K562 (cell line): Measurements from ENCODE around the gene SLC38A8. TPM values are rescaled to one million over a fixed set of nuclear protein-coding genes. Genes with fewer than 3 reads are reported as not detected.

Experiments
- CHD1 ChIP-seq: fragments of 200-600 bp; sonication (generic); IDR thresholded peaks from one replicate; pipeline ENCODE4 v1.6.1; 2012; ENCODE audit warnings: mild to moderate bottlenecking, moderate library complexity, low read length, inconsistent platforms
- DPF2 ChIP-seq: fragments of 450-650 bp; IDR thresholded peaks from 2 replicates; pipeline ENCODE4 v1.6.1; 2016
- JUND ChIP-seq, 2 experiments: IDR thresholded peaks; 2 replicates in 1 of 2; 3 replicates in 1 of 2; pipeline ENCODE4 v1.6.1; 2011; ENCODE audit warnings: borderline replicate concordance in 2 of 2, low read depth in 2 of 2, low read length in 2 of 2, improper control_type of control experiment in 1 of 2, missing biosample characterization in 1 of 2, missing genetic modification characterization in 1 of 2, missing genetic modification reagents in 1 of 2
- MTA3 ChIP-seq: fragments of 450-650 bp; formaldehyde crosslinking; IDR thresholded peaks from 2 replicates; pipeline ENCODE4 v1.6.1; 2017; ENCODE audit warnings: mild to moderate bottlenecking, borderline replicate concordance
- RBFOX2 ChIP-seq: fragments of 200-400 bp; formaldehyde crosslinking; IDR thresholded peaks from 2 replicates; pipeline ENCODE4 v1.6.1; 2017; ENCODE audit warnings: low read depth, mild to moderate bottlenecking, low read length, moderate library complexity
- SOX6 ChIP-seq: fragments of 450-650 bp; IDR thresholded peaks from 2 replicates; pipeline ENCODE4 v1.6.1; 2014; ENCODE audit warnings: mild to moderate bottlenecking
- polyA plus RNA-seq, 8 experiments: library from polyadenylated mRNA; depleted of rRNA in 4 of 8; stranded (reverse) in 5 of 8; unstranded in 3 of 8; fragments of >200 nt; fragmentation: Nextera tagmentation in 2 of 8; fragmentation: Illumina TruSeq in 1 of 8; extraction: Ambion mirVana in 2 of 8; extraction: Trizol in 1 of 8; gene quantifications; 2 replicates each; pipeline versions ENCODE4 v1.2.1 to v1.2.3, GENCODE V29; 2011 to 2014; ENCODE audit warnings: inconsistent platforms in 1 of 8, missing spikeins in 1 of 8
- total RNA-seq, 7 experiments: library from RNA; depleted of rRNA in 6 of 7; stranded (reverse); fragments of >200 nt in 6 of 7; fragmentation: Illumina TruSeq in 2 of 7; extraction: Trizol in 2 of 7; gene quantifications; 2 replicates each; pipeline versions ENCODE4 v1.2.1 to v1.2.3, GENCODE V29; 2011 to 2021; ENCODE audit warnings: low replicate concordance in 1 of 7
- TF ChIP-seq, protein P1 (sequence below), 2 experiments: fragments of 450-650 bp; IDR thresholded peaks; 2 replicates each; pipeline ENCODE4 v1.6.1; 2016; ENCODE audit warnings: mild to moderate bottlenecking in 2 of 2, borderline replicate concordance in 1 of 2, low read depth in 1 of 2, moderate library complexity in 1 of 2
- TF ChIP-seq, protein P2 (sequence below): sonication (generic); formaldehyde crosslinking; IDR thresholded peaks from 2 replicates; pipeline ENCODE4 v1.8.0; 2022; ENCODE audit warnings: missing genetic modification reagents, mild to moderate bottlenecking, borderline replicate concordance
- TF ChIP-seq, protein P3 (sequence below): fragments of 450-650 bp; formaldehyde crosslinking; IDR thresholded peaks from 2 replicates; pipeline ENCODE4 v1.4.0; 2020; ENCODE audit warnings: mild to moderate bottlenecking, moderate library complexity
- TF ChIP-seq, protein P4 (sequence below): fragments of 250-450 bp; sonication (Bioruptor Pico); IDR thresholded peaks from 2 replicates; pipeline ENCODE4 v1.4.0; 2020

SLC38A8 gene
- total and polyA plus RNA-seq, 9 of the 15 experiments (the other 6 are each of a cell fraction or from before 2014, with no cell fraction given) = 0.28 TPM; not detected in 8

DNA sequence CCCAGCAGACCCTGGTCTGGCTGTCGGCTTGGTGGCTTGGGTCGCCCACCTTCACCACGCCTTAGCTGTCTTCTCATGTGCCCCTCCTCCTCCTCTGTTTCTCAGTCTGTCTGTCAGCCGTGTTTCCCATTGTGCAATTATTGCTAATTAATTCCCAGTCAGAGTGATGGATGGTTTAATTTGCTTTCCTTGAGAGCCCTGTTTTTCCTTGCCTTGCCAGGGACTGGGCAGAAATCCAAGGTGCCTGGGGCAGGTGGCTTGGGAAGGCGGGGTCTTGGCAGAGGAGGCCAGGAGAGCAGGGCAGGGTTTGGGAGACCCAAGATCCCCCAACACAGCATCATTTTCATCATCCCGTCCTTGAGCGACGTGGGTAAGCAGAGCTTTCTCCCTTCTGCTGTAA is 53.3 kb downstream of the SLC38A8 start (continued):
- TF ChIP-seq, protein P1, sequence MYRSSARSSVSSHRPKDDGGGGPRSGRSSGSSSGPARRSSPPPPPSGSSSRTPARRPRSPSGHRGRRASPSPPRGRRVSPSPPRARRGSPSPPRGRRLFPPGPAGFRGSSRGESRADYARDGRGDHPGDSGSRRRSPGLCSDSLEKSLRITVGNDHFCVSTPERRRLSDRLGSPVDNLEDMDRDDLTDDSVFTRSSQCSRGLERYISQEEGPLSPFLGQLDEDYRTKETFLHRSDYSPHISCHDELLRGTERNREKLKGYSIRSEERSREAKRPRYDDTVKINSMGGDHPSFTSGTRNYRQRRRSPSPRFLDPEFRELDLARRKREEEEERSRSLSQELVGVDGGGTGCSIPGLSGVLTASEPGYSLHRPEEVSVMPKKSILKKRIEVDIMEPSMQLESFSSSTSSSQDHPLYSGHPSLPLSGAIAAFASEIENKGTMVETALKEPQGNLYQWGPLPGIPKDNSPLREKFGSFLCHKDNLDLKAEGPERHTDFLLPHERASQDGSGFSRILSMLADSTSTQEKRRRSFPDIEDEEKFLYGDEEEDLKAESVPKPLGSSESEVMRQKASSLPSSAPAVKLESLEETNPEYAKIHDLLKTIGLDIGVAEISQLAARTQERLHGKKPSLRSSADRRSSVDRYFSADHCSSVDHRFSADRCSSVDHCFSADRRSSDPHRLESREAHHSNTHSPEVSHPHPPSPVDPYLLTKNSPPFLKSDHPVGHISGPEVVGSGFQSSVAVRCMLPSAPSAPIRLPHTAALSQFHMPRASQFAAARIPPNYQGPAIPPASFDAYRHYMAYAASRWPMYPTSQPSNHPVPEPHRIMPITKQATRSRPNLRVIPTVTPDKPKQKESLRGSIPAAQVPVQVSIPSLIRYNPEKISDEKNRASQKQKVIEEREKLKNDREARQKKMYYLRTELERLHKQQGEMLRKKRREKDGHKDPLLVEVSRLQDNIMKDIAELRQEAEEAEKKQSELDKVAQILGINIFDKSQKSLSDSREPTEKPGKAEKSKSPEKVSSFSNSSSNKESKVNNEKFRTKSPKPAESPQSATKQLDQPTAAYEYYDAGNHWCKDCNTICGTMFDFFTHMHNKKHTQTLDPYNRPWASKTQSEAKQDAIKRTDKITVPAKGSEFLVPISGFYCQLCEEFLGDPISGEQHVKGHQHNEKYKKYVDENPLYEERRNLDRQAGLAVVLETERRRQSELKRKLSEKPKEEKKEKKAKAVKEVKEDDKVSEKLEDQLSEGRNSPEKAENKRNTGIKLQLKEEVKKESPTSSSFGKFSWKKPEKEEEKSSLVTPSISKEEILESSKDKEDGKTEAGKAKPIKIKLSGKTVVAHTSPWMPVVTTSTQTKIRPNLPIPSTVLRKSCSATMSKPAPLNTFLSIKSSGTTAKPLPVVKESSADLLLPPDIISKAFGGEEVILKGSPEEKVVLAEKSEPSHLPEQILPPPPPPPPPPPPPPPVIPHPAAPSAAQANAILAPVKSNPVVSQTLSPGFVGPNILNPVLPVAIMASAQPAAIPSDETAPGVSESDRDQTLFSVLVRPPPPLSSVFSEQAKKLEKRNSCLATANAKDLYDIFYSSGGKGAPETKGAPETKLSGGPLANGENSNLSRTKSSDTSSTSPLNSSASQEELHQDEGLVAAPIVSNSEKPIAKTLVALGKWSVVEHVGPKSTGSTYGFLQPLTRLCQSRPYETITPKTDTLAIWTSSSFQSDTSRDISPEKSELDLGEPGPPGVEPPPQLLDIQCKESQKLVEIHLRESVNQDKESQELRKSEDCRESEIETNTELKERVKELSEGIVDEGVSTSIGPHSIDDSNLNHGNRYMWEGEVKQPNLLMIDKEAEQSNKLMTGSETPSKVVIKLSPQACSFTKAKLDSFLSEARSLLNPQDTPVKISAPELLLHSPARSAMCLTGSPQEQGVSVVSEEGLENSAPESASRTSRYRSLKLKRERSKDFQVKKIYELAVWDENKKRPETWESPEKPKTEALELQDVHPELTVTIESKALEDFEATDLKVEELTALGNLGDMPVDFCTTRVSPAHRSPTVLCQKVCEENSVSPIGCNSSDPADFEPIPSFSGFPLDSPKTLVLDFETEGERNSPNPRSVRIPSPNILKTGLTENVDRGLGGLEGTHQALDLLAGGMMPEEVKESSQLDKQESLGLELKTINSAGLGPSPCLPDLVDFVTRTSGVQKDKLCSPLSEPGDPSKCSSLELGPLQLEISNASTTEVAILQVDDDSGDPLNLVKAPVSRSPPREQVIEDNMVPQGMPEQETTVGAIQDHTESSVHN (IDR thresholded peaks at IDR 0.05; ENCODE audit: borderline replicate concordance in 1 of 2, low read depth in 1 of 2) = no peak
- TF ChIP-seq MTA3 (no peak), SOX6 (no peak), RBFOX2 (no peak), JUND (IDR thresholded peaks at IDR 0.05; ENCODE audit: borderline replicate concordance, low read depth, low read length) (no peak), JUND (tag; IDR thresholded peaks at IDR 0.05; ENCODE audit: borderline replicate concordance, low read depth, low read length) (no peak), DPF2 (no peak), CHD1 (no peak)
- TF ChIP-seq, protein P2, sequence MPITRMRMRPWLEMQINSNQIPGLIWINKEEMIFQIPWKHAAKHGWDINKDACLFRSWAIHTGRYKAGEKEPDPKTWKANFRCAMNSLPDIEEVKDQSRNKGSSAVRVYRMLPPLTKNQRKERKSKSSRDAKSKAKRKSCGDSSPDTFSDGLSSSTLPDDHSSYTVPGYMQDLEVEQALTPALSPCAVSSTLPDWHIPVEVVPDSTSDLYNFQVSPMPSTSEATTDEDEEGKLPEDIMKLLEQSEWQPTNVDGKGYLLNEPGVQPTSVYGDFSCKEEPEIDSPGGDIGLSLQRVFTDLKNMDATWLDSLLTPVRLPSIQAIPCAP (CRISPR knock-in tag) = no peak
- TF ChIP-seq, protein P3, sequence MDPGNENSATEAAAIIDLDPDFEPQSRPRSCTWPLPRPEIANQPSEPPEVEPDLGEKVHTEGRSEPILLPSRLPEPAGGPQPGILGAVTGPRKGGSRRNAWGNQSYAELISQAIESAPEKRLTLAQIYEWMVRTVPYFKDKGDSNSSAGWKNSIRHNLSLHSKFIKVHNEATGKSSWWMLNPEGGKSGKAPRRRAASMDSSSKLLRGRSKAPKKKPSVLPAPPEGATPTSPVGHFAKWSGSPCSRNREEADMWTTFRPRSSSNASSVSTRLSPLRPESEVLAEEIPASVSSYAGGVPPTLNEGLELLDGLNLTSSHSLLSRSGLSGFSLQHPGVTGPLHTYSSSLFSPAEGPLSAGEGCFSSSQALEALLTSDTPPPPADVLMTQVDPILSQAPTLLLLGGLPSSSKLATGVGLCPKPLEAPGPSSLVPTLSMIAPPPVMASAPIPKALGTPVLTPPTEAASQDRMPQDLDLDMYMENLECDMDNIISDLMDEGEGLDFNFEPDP (CRISPR knock-in tag) = no peak
- TF ChIP-seq, protein P4, sequence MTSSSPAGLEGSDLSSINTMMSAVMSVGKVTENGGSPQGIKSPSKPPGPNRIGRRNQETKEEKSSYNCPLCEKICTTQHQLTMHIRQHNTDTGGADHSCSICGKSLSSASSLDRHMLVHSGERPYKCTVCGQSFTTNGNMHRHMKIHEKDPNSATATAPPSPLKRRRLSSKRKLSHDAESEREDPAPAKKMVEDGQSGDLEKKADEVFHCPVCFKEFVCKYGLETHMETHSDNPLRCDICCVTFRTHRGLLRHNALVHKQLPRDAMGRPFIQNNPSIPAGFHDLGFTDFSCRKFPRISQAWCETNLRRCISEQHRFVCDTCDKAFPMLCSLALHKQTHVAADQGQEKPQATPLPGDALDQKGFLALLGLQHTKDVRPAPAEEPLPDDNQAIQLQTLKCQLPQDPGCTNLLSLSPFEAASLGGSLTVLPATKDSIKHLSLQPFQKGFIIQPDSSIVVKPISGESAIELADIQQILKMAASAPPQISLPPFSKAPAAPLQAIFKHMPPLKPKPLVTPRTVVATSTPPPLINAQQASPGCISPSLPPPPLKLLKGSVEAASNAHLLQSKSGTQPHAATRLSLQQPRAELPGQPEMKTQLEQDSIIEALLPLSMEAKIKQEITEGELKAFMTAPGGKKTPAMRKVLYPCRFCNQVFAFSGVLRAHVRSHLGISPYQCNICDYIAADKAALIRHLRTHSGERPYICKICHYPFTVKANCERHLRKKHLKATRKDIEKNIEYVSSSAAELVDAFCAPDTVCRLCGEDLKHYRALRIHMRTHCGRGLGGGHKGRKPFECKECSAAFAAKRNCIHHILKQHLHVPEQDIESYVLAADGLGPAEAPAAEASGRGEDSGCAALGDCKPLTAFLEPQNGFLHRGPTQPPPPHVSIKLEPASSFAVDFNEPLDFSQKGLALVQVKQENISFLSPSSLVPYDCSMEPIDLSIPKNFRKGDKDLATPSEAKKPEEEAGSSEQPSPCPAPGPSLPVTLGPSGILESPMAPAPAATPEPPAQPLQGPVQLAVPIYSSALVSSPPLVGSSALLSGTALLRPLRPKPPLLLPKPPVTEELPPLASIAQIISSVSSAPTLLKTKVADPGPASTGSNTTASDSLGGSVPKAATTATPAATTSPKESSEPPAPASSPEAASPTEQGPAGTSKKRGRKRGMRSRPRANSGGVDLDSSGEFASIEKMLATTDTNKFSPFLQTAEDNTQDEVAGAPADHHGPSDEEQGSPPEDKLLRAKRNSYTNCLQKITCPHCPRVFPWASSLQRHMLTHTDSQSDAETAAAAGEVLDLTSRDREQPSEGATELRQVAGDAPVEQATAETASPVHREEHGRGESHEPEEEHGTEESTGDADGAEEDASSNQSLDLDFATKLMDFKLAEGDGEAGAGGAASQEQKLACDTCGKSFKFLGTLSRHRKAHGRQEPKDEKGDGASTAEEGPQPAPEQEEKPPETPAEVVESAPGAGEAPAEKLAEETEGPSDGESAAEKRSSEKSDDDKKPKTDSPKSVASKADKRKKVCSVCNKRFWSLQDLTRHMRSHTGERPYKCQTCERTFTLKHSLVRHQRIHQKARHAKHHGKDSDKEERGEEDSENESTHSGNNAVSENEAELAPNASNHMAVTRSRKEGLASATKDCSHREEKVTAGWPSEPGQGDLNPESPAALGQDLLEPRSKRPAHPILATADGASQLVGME = no peak
